ENCODE data around the gene RUNX1.

Gene RUNX1

DNA sequence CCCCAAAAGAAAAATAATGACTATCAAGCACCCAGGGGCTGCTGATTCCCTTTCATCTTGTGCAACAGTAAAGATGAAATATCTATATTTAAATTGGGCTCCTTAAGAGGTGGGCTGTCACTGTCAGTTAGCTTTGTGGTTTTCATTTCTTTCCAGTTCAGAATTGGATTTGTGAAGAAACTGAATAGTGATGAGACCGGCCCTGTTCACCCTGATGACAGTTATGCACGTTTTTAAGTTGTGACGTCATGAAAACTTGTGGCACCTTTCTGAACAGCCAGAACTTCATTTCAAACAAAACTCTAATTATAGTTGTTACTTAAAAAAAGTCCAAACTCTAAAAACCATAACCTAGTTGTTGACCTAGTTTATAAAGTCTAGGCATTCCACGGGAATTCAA lies 125.9 kb downstream of the RUNX1 start:
- H3K27ac ChIP-seq = no peak overlapping the region
- TF ChIP-seq ZFX (IDR thresholded peaks at IDR 0.05) = no peak
- TF ChIP-seq, protein P1, sequence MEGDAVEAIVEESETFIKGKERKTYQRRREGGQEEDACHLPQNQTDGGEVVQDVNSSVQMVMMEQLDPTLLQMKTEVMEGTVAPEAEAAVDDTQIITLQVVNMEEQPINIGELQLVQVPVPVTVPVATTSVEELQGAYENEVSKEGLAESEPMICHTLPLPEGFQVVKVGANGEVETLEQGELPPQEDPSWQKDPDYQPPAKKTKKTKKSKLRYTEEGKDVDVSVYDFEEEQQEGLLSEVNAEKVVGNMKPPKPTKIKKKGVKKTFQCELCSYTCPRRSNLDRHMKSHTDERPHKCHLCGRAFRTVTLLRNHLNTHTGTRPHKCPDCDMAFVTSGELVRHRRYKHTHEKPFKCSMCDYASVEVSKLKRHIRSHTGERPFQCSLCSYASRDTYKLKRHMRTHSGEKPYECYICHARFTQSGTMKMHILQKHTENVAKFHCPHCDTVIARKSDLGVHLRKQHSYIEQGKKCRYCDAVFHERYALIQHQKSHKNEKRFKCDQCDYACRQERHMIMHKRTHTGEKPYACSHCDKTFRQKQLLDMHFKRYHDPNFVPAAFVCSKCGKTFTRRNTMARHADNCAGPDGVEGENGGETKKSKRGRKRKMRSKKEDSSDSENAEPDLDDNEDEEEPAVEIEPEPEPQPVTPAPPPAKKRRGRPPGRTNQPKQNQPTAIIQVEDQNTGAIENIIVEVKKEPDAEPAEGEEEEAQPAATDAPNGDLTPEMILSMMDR (conservative IDR thresholded peaks at IDR 0.05) = no peak

DNA sequence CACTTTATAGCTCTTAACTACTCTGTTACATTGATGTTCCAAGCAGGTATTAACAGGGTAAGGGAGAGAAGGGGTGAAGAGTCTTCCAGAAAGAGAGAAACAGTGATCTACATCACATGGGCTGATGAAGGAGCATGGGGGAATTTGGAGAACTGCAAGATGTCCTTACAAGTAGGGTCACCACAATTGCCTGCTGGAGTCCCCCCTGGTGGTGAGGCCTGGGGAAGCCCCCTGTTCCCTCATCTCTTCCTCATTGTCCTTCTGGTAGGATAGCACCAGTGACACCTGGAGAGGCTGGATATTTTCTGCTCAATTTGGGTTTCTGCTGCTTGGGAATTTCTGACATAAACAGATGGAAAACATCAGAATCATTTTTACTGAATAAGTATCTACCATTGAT lies 126.6 kb downstream of the RUNX1 start:
- TF ChIP-seq, protein P1 (conservative IDR thresholded peaks at IDR 0.05) = no peak

DNA sequence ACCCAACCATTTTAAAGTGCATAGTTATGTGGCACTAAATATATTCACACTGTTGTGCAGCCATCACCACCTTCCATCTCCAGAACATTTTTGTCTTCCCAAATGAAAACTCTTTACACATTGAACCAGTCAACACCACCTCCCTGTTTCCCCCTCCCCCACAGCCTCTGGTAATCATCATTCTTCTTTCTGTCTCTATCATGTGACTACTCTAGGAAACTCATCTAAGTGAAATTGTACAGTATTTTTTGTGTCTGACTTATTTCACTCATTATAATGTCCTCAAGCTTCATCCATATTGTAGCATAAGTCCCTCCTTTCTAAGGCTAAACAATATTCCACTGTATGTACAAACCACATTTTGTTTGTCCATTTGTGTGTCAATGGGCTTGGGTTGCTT lies 128.0 kb downstream of the RUNX1 start:
- no peak for TF ChIP-seq ZFX (IDR thresholded peaks at IDR 0.05)
- TF ChIP-seq, protein P1 (conservative IDR thresholded peaks at IDR 0.05) = no peak
- H3K27ac ChIP-seq = no peak overlapping the region

More for the DNA sequence above, 126.6 kb downstream of the RUNX1 start:
- H3K27ac ChIP-seq = no peak overlapping the region

DNA sequence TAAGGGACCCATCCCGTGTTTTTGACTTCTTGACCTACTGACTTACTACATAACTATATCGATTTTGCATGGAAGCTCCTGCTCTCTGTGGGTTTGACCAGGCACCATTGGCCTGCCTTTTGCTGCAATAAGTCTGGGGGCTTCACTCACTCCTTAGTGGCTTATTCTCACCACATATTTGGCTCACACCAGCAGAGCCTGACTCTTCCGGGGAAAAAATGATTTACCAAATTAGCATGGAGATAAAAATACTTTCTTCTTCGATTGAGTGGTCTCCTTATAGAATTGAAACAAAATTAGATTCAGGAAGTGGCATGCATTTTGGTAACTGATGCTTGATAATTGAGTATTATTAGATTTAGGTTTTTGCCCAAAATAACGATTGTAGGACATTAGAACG lies 129.7 kb downstream of the RUNX1 start:
- no peak overlapping the region for H3K27ac ChIP-seq
- TF ChIP-seq ZFX (IDR thresholded peaks at IDR 0.05) = no peak
- TF ChIP-seq, protein P1 (conservative IDR thresholded peaks at IDR 0.05) = no peak

DNA sequence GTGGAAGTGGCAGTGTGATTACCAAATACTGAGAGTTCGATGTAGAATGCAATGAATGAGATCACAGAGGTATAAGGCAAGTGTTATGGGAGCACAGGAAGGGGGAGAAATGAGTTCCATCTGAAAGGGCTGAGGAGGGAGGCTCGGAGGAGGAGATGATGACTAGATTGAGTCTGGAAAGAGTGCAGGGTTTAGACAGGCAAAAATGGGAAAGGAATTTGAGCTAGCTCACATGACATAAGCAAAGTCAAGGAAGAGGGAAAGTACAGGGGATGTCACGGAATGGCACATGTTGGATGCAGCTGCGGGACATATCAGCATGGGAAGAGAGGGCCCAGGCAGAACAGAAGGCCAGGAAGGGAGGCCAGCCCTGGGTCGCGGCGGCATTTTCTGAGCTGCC lies 132.7 kb downstream of the RUNX1 start:
- TF ChIP-seq, protein P1 (conservative IDR thresholded peaks at IDR 0.05) = no peak
- no peak for TF ChIP-seq ZFX (IDR thresholded peaks at IDR 0.05)
- H3K27ac ChIP-seq = no peak overlapping the region

DNA sequence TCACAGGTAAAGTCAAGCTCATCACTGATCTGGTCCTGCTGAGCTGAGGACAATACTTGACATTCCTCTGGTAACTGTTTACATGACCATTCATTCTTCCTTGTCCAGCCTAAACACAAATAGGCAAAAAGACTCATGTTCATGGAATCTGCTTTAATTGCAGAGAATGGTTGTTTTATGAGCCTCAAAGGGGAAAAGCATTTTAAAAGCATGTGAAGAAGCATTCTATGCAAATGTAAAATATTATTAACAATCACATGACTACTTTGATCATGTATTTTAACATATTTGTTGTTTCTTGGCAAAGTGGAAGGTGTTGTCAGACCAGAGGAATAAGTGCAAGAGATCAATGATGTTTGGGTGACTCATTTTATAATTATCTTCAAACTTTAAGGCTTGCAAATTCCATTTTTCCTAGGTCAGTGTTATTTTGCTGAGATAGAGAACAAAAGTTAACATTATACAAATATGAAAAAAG lies 133.7 kb downstream of the RUNX1 start:
- TF ChIP-seq ZFX (IDR thresholded peaks at IDR 0.05) = no peak
- TF ChIP-seq, protein P1 (conservative IDR thresholded peaks at IDR 0.05) = no peak
- no peak overlapping the region for H3K27ac ChIP-seq

DNA sequence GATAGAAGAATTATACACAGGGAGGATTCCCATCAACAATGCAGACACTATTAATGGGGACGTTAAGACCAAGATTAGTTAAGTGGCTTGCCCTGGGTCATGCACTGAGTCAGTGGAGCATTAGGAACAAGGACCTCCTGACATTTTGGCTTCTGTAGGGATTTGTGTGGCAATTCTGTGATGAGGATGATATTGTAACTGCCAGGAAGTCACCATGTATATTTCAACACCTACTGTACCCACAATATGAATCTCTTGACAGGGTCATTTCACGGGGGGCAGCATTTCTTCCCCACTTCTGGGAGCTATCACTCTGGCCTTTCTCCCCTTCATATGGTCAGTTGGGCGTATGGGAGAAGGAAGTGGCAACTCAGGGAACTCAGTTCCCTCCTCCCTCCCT lies 134.9 kb downstream of the RUNX1 start:
- no peak overlapping the region for H3K27ac ChIP-seq
- TF ChIP-seq, protein P1 (conservative IDR thresholded peaks at IDR 0.05) = no peak
- no peak for TF ChIP-seq ZFX (IDR thresholded peaks at IDR 0.05)

All from C4-2B (cell line).